C4-2B (cell line): ENCODE measurements around the gene ERBB4.
A peak's percentile ranks its signal among the peaks of the same experiment; 100 is the strongest.
"Not testable (repeated sequence)": the region's sequence is repeated elsewhere in the genome, so short reads cannot be mapped to it uniquely, and the experiment has no call there.

Source experiments
- H3K27ac ChIP-seq: fragments of 450-650 bp; 2 replicates; pipeline ENCODE4 v1.5.1; 2017
- CTCF ChIP-seq: fragments of 450-650 bp; conservative IDR thresholded peaks from 2 replicates; pipeline ENCODE4 v1.5.1; 2017; ENCODE audit warnings: mild to moderate bottlenecking
- ZFX ChIP-seq: fragments of 450-650 bp; IDR thresholded peaks from 2 replicates; pipeline ENCODE4 v1.6.1; 2017

Gene ERBB4

GRCh38 chr2:212249451-212249850 is 289.2 kb downstream of the ERBB4 start:
- no peak overlapping the region for H3K27ac ChIP-seq
- TF ChIP-seq ZFX (no peak), CTCF (peak; percentile 47)

DNA sequence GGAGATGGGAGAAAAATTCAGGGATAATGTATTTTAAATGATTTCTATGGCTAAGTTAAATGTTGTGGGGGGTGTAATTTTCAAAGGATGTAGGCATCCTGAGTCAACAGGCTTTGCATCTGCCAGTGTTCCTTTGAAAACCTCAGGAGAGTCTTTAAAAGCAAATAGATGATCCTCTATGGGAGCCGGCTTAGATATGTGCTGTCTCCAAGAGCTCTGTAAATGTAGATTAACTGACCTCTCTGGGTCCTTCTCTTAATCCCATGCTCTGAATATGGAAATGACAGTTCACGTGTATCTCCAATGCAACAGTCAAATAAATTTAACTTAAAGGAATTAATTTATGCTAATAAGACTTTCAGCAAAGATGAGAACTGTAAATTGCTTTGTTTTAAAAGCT is 292.7 kb downstream of the ERBB4 start:
- H3K27ac ChIP-seq = no peak overlapping the region
- TF ChIP-seq CTCF (no peak), ZFX (no peak)

DNA sequence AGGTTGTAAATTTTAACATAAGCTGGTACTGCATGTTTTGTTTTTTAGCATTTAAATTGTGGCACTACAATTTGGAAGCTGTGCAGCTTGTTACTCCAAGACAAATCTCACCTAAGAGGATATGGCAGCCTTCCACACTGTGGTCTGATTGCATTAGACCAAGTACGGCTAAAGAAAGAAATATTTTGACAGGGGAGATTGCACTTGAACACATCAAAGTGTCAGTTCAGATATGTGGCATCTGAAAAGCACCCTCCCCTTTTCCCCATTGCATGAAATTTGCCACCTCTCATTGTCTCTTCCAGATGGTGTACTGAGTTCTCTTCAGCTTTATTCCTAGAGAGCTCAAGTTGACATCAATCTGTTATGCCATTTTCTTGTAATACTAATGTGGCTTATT is 295.9 kb downstream of the ERBB4 start:
- no peak for TF ChIP-seq ZFX
- TF ChIP-seq CTCF = no peak
- no peak overlapping the region for H3K27ac ChIP-seq

GRCh38 chr2:212238152-212238551 is 300.4 kb downstream of the ERBB4 start:
- H3K27ac ChIP-seq = not testable (repeated sequence)

GRCh38 chr2:212237350-212238095 is 301.1 kb downstream of the ERBB4 start:
- TF ChIP-seq ZFX (no peak), CTCF (no peak)
- H3K27ac ChIP-seq = no peak overlapping the region

- no peak overlapping the region for H3K27ac ChIP-seq
- TF ChIP-seq CTCF (no peak), ZFX (no peak)
Observed at GRCh38 chr2:212228743-212229171, 309.8 kb downstream of the ERBB4 start.

- no peak overlapping the region for H3K27ac ChIP-seq
- TF ChIP-seq ZFX (no peak), CTCF (no peak)
Observed at GRCh38 chr2:212227755-212228154, 310.8 kb downstream of the ERBB4 start.

DNA sequence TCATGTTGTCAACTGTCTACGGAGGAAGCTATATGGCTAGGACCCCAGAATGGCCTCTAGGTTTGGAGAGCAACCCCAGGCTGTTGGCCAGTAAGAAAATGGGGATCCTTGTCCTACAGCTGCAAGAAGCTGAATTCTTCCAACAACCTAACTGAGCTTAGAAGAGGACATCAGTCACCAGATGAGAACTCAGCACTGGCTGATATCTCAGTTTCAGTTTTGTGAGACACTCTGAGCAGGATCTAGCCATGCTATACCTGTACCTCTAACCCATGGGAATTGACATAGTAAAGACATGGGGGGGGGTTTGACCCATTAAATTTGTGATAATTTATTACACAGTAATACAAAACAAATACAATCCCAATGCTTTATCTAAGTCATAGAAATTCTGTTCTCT is 312.5 kb downstream of the ERBB4 start:
- no peak overlapping the region for H3K27ac ChIP-seq
- TF ChIP-seq CTCF (no peak), ZFX (no peak)
